Choroid plexus epithelial cell (primary cell): ENCODE data around the gene LAMC3.

Experiments
- DNase-seq: peaks from one replicate; pipeline ENCODE4 v3.0.0-alpha.2; 2010; ENCODE audit warnings: low read depth
- H3K4me3 ChIP-seq: 2 replicates; pipeline ENCODE4 v1.5.1; 2011; ENCODE audit warnings: low read depth, mild to moderate bottlenecking, control low read depth, low read length, moderate library complexity
- TF ChIP-seq, protein P1 (sequence below): conservative IDR thresholded peaks from 2 replicates; pipeline ENCODE4 v1.5.1; 2011; ENCODE audit warnings: low read depth, mild to moderate bottlenecking, control low read depth, inconsistent platforms, low read length, moderate library complexity

The LAMC3 gene

DNA sequence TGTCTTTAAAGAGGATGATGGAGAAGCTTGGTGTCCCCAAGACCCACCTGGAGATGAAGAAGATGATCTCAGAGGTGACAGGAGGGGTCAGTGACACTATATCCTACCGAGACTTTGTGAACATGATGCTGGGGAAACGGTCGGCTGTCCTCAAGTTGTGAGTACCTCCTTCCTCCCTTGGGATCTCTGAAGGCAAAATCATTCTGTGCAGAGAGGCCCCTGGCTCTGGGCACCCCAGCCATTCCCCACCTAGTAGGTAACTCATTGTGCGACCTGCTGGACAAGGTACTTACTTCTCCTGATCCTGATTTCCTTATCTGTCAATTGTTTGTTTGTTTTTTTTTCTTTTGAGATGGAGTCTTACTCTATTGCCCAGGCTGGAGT lies 108.8 kb downstream of the LAMC3 start:
- H3K4me3 ChIP-seq: no peak overlapping the region
- DNase-seq: no peak
- TF ChIP-seq, protein P1, sequence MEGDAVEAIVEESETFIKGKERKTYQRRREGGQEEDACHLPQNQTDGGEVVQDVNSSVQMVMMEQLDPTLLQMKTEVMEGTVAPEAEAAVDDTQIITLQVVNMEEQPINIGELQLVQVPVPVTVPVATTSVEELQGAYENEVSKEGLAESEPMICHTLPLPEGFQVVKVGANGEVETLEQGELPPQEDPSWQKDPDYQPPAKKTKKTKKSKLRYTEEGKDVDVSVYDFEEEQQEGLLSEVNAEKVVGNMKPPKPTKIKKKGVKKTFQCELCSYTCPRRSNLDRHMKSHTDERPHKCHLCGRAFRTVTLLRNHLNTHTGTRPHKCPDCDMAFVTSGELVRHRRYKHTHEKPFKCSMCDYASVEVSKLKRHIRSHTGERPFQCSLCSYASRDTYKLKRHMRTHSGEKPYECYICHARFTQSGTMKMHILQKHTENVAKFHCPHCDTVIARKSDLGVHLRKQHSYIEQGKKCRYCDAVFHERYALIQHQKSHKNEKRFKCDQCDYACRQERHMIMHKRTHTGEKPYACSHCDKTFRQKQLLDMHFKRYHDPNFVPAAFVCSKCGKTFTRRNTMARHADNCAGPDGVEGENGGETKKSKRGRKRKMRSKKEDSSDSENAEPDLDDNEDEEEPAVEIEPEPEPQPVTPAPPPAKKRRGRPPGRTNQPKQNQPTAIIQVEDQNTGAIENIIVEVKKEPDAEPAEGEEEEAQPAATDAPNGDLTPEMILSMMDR: no peak

DNA sequence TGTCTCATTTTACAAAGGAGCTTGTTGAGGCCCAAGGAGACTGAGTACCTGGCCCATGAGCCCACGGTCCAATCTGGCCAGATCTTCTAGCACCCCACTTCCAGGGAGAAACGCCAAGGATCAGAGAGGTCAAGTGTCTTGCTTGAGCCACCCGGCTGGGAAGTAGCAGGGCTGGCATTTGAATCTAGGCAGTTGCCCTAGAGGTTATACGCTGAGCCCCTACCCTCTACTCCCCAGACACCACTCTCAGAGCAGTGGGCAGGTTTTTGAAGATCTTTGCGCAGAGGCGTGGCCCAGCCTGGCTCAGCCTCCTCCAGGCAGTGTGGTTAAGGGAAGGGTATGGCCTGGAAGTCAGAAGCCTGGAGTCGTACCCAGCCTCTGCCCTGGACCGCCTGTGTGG lies 110.6 kb downstream of the LAMC3 start:
- TF ChIP-seq, protein P1: no peak
- no peak for DNase-seq

DNA sequence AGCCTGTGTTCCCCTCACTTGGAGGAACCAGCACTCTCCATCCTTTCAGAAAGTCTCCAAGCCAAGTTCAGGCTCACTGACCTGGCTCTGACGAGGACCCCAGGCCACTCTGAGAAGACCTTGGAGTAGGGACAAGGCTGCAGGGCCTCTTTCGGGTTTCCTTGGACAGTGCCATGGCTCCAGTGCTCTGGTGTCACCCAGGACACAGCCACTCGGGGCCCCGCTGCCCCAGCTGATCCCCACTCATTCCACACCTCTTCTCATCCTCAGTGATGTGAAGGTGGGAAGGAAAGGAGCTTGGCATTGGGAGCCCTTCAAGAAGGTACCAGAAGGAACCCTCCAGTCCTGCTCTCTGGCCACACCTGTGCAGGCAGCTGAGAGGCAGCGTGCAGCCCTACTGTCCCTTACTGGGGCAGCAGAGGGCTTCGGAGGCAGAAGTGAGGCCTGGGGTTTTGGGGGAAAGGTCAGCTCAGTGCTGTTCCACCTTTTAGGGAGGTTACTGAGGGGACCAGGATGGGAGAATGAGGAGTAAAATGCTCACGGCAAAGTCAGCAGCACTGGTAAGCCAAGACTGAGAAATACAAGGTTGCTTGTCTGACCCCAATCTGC lies 111.8 kb downstream of the LAMC3 start:
- no peak overlapping the region for H3K4me3 ChIP-seq
- TF ChIP-seq, protein P1: no peak
- no peak for DNase-seq

More for the DNA sequence above, 110.6 kb downstream of the LAMC3 start:
- H3K4me3 ChIP-seq: no peak overlapping the region

DNA sequence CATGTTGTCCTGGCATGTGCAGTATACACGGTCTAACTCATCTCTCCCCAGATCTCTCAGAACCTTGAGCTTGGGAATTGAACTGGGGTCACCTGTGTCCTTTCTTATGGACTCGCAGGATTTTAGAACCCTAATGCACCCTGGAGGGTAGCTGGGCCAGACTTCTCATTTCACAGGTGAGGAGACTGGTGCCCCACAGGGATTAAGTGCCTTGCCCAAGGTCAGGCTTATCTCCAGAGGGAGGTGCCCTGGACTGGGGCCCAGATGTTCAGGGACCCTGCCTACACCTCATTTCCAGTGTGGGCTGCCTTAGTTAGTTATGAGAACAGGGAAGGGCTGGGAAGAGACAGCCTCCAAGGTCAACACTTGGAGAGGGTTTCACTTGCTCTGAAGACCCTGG lies 112.4 kb downstream of the LAMC3 start:
- TF ChIP-seq, protein P1: no peak
- H3K4me3 ChIP-seq: no peak overlapping the region
- no peak for DNase-seq

DNA sequence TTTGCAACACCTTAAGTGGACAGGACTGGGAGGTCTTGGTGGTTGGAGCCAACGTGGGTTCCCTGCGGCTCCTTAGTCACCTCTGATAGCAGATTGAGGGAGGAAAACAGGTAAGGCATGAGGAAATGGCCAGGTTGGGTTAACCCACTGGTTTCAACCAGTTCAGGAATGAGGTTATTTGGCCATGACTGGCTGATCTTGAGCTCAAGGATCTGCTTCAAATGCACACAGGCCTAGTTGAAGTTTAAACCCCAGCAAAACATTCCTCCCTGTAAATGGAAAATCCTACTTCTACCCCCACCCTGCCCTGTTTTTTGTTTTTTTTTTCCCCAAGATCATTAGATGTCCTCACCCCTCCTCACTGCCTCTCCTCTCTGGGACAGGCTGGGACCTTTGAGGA lies 113.2 kb downstream of the LAMC3 start:
- TF ChIP-seq, protein P1: no peak
- no peak for DNase-seq
- H3K4me3 ChIP-seq: no peak overlapping the region

DNA sequence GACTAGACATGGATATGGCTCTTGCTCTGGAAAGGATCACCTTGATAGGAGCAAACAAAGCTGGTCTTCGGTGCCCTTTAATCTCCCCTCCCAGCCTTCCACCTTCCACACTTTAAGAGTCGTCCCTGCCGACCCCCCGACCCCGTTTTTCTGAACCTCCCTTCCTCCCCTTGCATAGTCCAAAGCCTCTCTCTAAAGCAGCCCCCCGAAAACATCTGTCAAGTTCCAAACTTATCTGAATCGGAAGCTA lies 116.0 kb downstream of the LAMC3 start:
- TF ChIP-seq, protein P1: no peak
- H3K4me3 ChIP-seq: peak overlapping the region; percentile 97
- no peak for DNase-seq

DNA sequence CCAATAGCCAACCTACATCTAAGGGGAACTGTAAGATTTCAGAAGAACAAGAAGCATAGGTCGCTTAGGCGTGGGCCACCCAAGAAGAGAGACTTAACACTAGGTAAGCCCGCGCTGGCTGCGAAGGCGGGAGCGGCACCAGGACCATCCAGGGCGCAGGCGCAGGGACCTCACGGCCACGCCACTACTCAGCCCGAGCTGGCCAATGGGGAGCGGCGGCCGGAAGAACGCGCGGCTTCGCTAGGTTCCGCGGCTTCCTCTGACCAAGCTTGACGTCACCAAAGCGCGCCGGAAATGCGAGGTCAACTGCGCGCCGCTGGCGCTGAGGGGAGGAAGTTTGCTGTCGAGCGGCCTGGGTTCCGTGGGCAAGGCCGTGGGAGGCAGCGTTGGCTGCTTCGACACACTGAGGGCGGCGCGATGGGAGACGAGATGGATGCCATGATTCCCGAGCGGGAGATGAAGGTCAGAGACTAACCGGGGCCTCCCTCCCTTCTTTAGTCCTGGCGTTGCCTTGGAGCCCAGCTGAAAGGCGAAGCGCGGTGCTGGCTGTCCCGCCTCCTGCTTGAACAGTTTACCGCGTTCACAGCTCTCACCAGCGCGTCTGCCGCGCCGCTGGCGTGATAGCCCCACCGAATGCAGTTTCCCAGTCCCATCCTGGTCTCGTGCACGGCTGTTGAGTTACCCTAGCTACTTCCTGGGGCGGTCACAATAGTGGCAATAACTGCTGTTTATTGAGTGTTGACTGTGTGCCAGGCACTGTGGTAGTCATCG lies 116.5 kb downstream of the LAMC3 start, which contains the start of gene NUP214:
Gene NUP214, plus strand, starts transcription at position 299 of the 771 bp plus-strand sequence. Its CDS starts 119 bp downstream, at position 418.
- H3K4me3 ChIP-seq: peak within 1 kb of the TSS; percentile 97

More for the DNA sequence above, 116.5 kb downstream of the LAMC3 start, which contains the start of gene NUP214:
- TF ChIP-seq, protein P1: no peak
- peak; percentile 98 for DNase-seq
